Activated CD8-positive, alpha-beta memory T cell treated with anti-CD3 and anti-CD28 coated beads, Interleukin-2, amount 10 ng/mL, durations not matched to agents 7 days and 5 days (primary cell): Measurements from ENCODE around the gene SSX5. TPM values are rescaled to one million over a fixed set of nuclear protein-coding genes. Genes with fewer than 3 reads are reported as not detected.
"Not testable (repeated sequence)": the region's sequence is repeated elsewhere in the genome, so short reads cannot be mapped to it uniquely, and the experiment has no call there.

Source experiments
- ATAC-seq: fragments of 150-1000 bp; cut with Tn5 transposase; one replicate; pipeline ENCODE4 v1.10.0; 2021; ENCODE audit warnings: moderate library complexity
- CTCF ChIA-PET: fragments of 350-600 bp; sonication (Branson Sonifier 250); formaldehyde crosslinking; loops from one replicate; lab custom pipeline; 2021; ENCODE audit warnings: antibody characterized with exemption; lab: Charles Lee
- DNase-seq: peaks from one replicate; pipeline ENCODE4 v3.0.0-alpha.2; 2020
- H3K27ac Mint-ChIP-seq: one replicate; pipeline ENCODE4 v1.8.0; 2021; ENCODE audit warnings: mild to moderate bottlenecking, mixed read lengths
- H3K27me3 Mint-ChIP-seq: one replicate; pipeline ENCODE4 v1.8.0; 2021; ENCODE audit warnings: mixed read lengths
- H3K36me3 Mint-ChIP-seq: one replicate; pipeline ENCODE4 v1.8.0; 2021; ENCODE audit warnings: mild to moderate bottlenecking, mixed read lengths
- H3K4me1 Mint-ChIP-seq: one replicate; pipeline ENCODE4 v1.8.0; 2021; ENCODE audit warnings: mixed read lengths
- H3K4me3 Mint-ChIP-seq: one replicate; pipeline ENCODE4 v1.8.0; 2021; ENCODE audit warnings: mild to moderate bottlenecking, moderate library complexity, mixed read lengths
- H3K9me3 Mint-ChIP-seq: one replicate; pipeline ENCODE4 v1.8.0; 2022; ENCODE audit warnings: low read depth, mixed read lengths
- total RNA-seq, 2 experiments: library from RNA; stranded (reverse); gene quantifications; one replicate each; pipeline ENCODE4 v1.2.3, GENCODE V29; 2021

SSX5 gene
- total RNA-seq, result not detected

DNA sequence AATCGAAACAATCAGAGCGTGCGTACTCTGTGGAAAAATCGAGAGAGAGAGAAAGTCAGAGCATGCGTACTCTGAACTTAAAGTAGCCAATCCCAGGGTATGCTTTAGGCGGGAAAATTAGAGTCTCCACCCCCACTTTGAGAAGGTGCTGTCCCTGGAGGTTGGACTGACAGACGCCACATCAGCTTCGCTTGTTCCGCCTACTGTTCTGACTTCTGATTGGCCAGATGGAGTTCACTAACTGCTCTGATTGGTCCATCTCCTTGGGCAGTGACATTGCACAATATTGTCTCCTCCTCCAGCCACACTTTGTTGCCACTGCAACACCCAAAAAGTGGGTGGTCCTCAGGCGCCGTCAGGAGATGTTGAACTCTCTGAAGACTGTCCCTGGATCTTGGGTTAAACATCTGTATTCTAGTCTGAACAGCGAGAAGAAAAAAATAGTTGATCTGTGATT lies at the start of gene SSX5:
SSX5 (minus strand) TSS at position 51 of the 457 bp plus-strand sequence. CDS start 1,437 bp downstream, outside the sequence.
- CTCF ChIA-PET, result no interaction called here
- no peaks in the 10 kb centered on the region for H3K27me3 Mint-ChIP-seq
- H3K4me3 Mint-ChIP-seq, result no peak within 1 kb of the TSS
- H3K36me3 Mint-ChIP-seq, result no peaks in the 10 kb centered on the region
- ATAC-seq, result no peak
- no peaks in the 10 kb centered on the region for H3K4me1 Mint-ChIP-seq
- H3K9me3 Mint-ChIP-seq, result no peaks in the 10 kb centered on the region
- no peak for DNase-seq
- no peak within 1 kb of the TSS for H3K27ac Mint-ChIP-seq

GRCh38 chrX:48224196-48224595 lies 27.6 kb upstream of the SSX5 start:
- H3K9me3 Mint-ChIP-seq, H3K36me3 Mint-ChIP-seq, H3K4me1 Mint-ChIP-seq, H3K27me3 Mint-ChIP-seq, DNase-seq, ATAC-seq, H3K27ac Mint-ChIP-seq, H3K4me3 Mint-ChIP-seq, CTCF ChIA-PET: not testable (repeated sequence)

GRCh38 chrX:48214341-48214740 lies 17.7 kb upstream of the SSX5 start:
- CTCF ChIA-PET, H3K4me1 Mint-ChIP-seq: not testable (repeated sequence)

GRCh38 chrX:48190024-48190423 lies 6.6 kb downstream of the SSX5 start:
- H3K9me3 Mint-ChIP-seq, H3K27ac Mint-ChIP-seq, CTCF ChIA-PET, H3K4me1 Mint-ChIP-seq, H3K4me3 Mint-ChIP-seq, H3K36me3 Mint-ChIP-seq, DNase-seq, H3K27me3 Mint-ChIP-seq, ATAC-seq: not testable (repeated sequence)

More at GRCh38 chrX:48214341-48214740, 17.7 kb upstream of the SSX5 start:
- H3K27ac Mint-ChIP-seq, DNase-seq, H3K9me3 Mint-ChIP-seq, H3K4me3 Mint-ChIP-seq, H3K36me3 Mint-ChIP-seq, H3K27me3 Mint-ChIP-seq, ATAC-seq: not testable (repeated sequence)

DNA sequence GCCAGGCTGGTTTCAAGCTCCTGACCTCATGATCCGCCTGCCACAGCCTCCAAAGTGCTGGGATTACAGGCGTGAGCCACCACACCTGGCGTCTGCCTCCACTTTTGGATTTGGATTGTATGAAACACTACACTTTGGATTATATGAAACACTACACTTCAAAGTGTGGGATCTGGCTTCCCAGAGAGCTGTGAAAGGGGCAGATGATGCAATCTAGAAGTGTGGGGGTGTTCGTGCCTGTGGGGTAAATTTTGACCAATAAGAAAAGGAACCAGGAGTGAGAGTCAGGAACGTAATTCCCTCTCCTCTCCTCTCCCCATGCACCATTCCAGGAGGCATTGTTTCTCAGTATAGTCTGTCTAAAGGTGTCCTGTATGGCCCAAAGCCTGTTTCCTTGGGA lies 14.7 kb downstream of the SSX5 start:
- CTCF ChIA-PET, DNase-seq, H3K36me3 Mint-ChIP-seq, H3K4me1 Mint-ChIP-seq, H3K4me3 Mint-ChIP-seq, H3K27ac Mint-ChIP-seq, ATAC-seq, H3K27me3 Mint-ChIP-seq, H3K9me3 Mint-ChIP-seq: not testable (repeated sequence)

DNA sequence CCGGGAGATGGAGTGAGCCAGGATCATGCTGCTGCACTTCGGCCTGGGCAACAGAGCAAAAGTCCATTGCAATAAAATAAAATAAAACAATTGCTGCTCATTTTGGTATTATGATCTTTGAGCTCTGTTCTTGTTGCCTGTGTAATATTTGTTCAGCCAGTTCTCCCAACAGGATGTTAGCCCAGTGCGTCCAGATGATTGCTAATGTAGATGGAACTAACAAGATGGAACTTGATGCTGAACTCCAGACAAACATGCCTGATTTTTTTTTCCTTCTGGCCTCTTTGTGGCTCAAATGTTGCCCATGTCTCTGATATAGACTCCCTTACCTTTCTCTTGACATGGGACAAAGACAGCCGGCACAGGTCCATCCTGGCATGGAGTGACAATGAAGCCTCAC lies 15.8 kb downstream of the SSX5 start:
- H3K27ac Mint-ChIP-seq, result no peak overlapping the region
- ATAC-seq (no peak), DNase-seq (no peak)
- no peaks in the 10 kb centered on the region for H3K9me3 Mint-ChIP-seq
- H3K27me3 Mint-ChIP-seq, result no peaks in the 10 kb centered on the region
- no peak overlapping the region for H3K4me3 Mint-ChIP-seq
- CTCF ChIA-PET, result no interaction called here
- no peaks in the 10 kb centered on the region for H3K4me1 Mint-ChIP-seq
- H3K36me3 Mint-ChIP-seq, result no peaks in the 10 kb centered on the region

- ATAC-seq (no peak), DNase-seq (no peak)
- no peaks in the 10 kb centered on the region for H3K36me3 Mint-ChIP-seq
- no peaks in the 10 kb centered on the region for H3K9me3 Mint-ChIP-seq
- no peak overlapping the region for H3K4me3 Mint-ChIP-seq
- no peak overlapping the region for H3K27ac Mint-ChIP-seq
- H3K4me1 Mint-ChIP-seq, result no peaks in the 10 kb centered on the region
- CTCF ChIA-PET, result no interaction called here
- no peaks in the 10 kb centered on the region for H3K27me3 Mint-ChIP-seq
Observed at GRCh38 chrX:48179691-48180090, 16.9 kb downstream of the SSX5 start.

DNA sequence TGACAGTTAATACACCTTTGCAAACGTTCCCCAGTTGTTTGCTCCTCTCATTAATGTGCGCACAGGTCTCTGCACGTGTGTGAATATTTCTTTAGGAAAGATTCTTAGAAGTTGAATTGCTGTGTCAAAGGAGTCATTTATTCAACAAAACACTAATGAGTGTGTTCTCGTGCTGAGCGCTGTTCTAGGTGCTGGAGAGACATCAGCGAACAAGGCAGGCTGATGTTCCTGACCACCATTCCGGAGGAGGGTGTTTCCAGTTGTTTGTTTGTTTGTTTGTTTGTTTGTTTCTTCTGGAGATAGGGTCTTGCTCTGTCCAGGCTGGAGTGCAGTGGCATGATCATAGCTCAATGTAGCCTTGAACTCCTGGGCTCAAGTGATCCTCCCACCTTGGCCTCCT lies 30.3 kb downstream of the SSX5 start:
- H3K36me3 Mint-ChIP-seq, H3K27me3 Mint-ChIP-seq, H3K9me3 Mint-ChIP-seq, H3K4me1 Mint-ChIP-seq, DNase-seq, ATAC-seq, H3K4me3 Mint-ChIP-seq, CTCF ChIA-PET, H3K27ac Mint-ChIP-seq: not testable (repeated sequence)

DNA sequence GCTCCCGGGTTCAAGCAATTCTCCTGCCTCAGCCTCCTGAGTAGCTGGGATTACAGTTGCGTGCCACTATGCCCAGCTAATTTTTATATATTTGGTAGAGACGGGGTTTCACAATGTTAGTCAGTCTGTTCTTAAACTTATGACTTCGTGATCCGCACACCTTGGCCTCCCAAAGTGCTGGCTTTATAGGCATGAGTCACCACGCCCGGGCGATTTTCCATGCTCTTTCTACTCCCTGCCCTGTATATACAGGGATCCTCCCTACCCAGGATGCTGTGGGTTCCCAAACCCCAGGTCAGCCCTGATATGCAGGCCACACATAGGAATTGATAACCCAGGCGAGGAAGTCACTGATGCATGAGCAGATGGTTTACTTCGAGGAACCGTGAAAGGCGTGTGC lies 31.4 kb downstream of the SSX5 start:
- no peak for DNase-seq
- CTCF ChIA-PET, result no interaction called here
- Mint-ChIP-seq H3K27me3 (peaks cover 8% of the 10 kb centered on the region), H3K27ac (no peak overlapping the region), H3K9me3 (no peaks in the 10 kb centered on the region), H3K4me1 (no peaks in the 10 kb centered on the region), H3K4me3 (no peak overlapping the region), H3K36me3 (no peaks in the 10 kb centered on the region)
- no peak for ATAC-seq

DNA sequence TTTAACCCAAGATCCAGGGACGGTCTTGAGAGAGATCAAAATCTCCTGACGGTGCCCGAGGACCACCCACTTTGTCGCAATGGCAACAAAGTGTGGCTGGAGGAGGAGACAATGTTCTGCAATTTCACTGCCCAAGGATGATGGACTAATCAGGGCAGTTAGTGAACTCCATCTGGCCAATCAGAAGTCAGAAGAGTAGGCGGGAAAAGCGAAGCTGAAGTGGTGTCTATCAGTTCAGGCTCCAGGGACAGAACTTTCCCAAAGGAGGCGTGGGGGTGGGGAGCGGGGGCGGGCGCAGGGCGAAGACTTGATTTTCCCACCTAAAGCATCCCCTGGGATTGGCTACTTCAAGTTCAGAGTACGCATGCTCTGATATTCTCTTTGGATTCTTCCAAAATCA lies 40.6 kb downstream of the SSX5 start:
- H3K9me3 Mint-ChIP-seq, result no peaks in the 10 kb centered on the region
- no peak overlapping the region for H3K4me3 Mint-ChIP-seq
- ATAC-seq (no peak), DNase-seq (no peak)
- no peaks in the 10 kb centered on the region for H3K36me3 Mint-ChIP-seq
- H3K27me3 Mint-ChIP-seq, result peaks cover 6% of the 10 kb centered on the region
- no peak overlapping the region for H3K27ac Mint-ChIP-seq
- CTCF ChIA-PET, result no interaction called here
- no peaks in the 10 kb centered on the region for H3K4me1 Mint-ChIP-seq

- Mint-ChIP-seq H3K4me1 (no peaks in the 10 kb centered on the region), H3K9me3 (no peaks in the 10 kb centered on the region), H3K27me3 (no peaks in the 10 kb centered on the region), H3K27ac (no peak overlapping the region), H3K4me3 (no peak overlapping the region), H3K36me3 (no peaks in the 10 kb centered on the region)
- DNase-seq (no peak), ATAC-seq (no peak)
- CTCF ChIA-PET, result no interaction called here
Observed at GRCh38 chrX:48154796-48155195, 41.8 kb downstream of the SSX5 start.

- no peaks in the 10 kb centered on the region for H3K36me3 Mint-ChIP-seq
- H3K4me3 Mint-ChIP-seq, result no peak overlapping the region
- H3K4me1 Mint-ChIP-seq, result no peaks in the 10 kb centered on the region
- ATAC-seq, result no peak
- no peak for DNase-seq
- no peaks in the 10 kb centered on the region for H3K27me3 Mint-ChIP-seq
- no peaks in the 10 kb centered on the region for H3K9me3 Mint-ChIP-seq
- CTCF ChIA-PET, result no interaction called here
- no peak overlapping the region for H3K27ac Mint-ChIP-seq
Observed at GRCh38 chrX:48153769-48154168, 42.8 kb downstream of the SSX5 start.

DNA sequence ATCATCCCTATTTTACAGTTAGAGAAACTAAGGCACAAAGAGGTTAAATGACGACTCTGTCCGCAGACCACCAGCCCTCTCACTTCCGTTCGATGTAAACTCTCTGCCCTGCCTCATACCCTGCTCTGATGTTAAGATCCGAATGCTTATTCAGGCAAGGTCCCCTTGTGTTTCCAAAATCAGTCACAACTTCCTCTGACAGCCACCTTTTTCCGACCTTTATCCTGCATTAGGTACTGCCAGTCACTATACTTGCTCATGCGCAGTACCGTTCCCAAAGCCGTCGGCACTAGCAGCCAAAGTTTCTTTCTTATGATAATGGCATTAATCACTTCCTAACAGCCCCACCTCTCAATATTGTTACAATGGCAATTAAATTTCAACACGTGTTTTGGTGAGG lies 53.9 kb downstream of the SSX5 start:
- H3K27ac Mint-ChIP-seq, CTCF ChIA-PET, H3K4me1 Mint-ChIP-seq, H3K27me3 Mint-ChIP-seq, H3K4me3 Mint-ChIP-seq, ATAC-seq, DNase-seq, H3K36me3 Mint-ChIP-seq, H3K9me3 Mint-ChIP-seq: not testable (repeated sequence)

DNA sequence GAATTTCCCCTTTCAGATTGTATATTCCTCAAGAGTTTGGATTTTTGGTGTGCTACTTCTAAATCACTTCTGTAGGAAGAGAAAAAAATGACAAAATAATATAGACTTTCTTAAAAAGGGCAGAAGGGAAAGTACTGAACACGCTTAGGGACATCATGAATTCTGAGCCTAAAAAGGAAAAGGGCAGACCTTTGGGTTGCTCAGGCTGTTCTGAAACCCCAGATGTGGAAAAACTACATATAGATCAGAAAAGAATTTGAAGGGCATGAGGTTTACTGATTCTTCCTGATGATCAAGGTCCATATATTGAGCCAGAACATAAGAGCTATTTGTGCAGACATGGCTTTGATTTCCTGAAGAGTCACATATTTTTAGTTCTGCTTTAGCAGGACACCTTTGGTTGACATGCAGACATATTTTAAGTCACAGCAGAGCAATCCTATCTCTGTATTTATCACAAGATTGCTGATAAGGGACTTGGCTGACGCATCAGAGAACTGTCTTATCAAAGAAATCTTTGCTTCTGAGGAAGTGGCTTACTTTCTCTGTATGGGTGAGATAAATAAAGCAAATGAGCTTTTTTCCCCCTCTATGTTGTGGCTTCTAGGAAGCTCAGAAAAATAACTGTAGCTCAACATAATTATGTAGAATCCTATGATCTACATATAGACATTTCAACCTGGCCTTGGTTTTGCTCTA lies 54.6 kb downstream of the SSX5 start:
- H3K36me3 Mint-ChIP-seq, CTCF ChIA-PET, H3K27me3 Mint-ChIP-seq, H3K4me1 Mint-ChIP-seq, H3K9me3 Mint-ChIP-seq, H3K4me3 Mint-ChIP-seq, DNase-seq, H3K27ac Mint-ChIP-seq: not testable (repeated sequence)
- ATAC-seq, result peak; percentile 61
